GM23338 (cell line): Measurements from ENCODE around the gene PYGO2. TPM values are rescaled to one million over a fixed set of nuclear protein-coding genes. Genes with fewer than 3 reads are reported as not detected.

Experiments used
- ATAC-seq: fragments of 200-7000 bp; cut with Tn5 transposase; 3 replicates; pipeline ENCODE4 v1.9.1; 2020
- DNase-seq: peaks from one replicate; pipeline ENCODE4 v3.0.0-alpha.2; 2015; ENCODE audit warnings: low spot score
- H2AFZ ChIP-seq: fragments of 200-600 bp; sonication (generic); 2 replicates; pipeline ENCODE4 v1.8.0; 2016; ENCODE audit warnings: antibody characterized with exemption, mild to moderate bottlenecking, moderate library complexity
- H3F3A ChIP-seq: fragments of 200-600 bp; sonication (generic); replicated peaks from 2 replicates; pipeline ENCODE4 v1.8.0; 2017; ENCODE audit warnings: antibody characterized with exemption, mixed run types, low read depth
- H3K27ac ChIP-seq: fragments of 200-600 bp; sonication (generic); 2 replicates; pipeline ENCODE4 v1.6.1; 2016; ENCODE audit warnings: low read depth
- H3K27me3 ChIP-seq: fragments of 200-600 bp; sonication (generic); 2 replicates; pipeline ENCODE4 v1.8.0; 2016; ENCODE audit warnings: mild to moderate bottlenecking, mixed run types, moderate library complexity; ENCODE audit not compliant: insufficient read depth
- H3K36me3 ChIP-seq: fragments of 200-600 bp; sonication (generic); 2 replicates; pipeline ENCODE4 v1.8.0; 2016; ENCODE audit warnings: mild to moderate bottlenecking; ENCODE audit not compliant: insufficient read depth
- H3K4me1 ChIP-seq: fragments of 200-600 bp; sonication (generic); 2 replicates; pipeline ENCODE4 v1.8.0; 2016; ENCODE audit warnings: mild to moderate bottlenecking, moderate library complexity; ENCODE audit not compliant: insufficient read depth
- H3K4me2 ChIP-seq: fragments of 200-600 bp; sonication (generic); 2 replicates; pipeline ENCODE4 v1.7.1; 2017; ENCODE audit warnings: mixed run types
- H3K4me3 ChIP-seq: fragments of 200-600 bp; sonication (generic); 2 replicates; pipeline ENCODE4 v1.6.1; 2016; ENCODE audit warnings: mixed run types
- H3K79me2 ChIP-seq: fragments of 200-600 bp; sonication (generic); replicated peaks from 2 replicates; pipeline ENCODE4 v1.8.0; 2017; ENCODE audit warnings: mild to moderate bottlenecking; ENCODE audit not compliant: insufficient read depth
- H3K9me2 ChIP-seq: fragments of 200-600 bp; sonication (generic); 2 replicates; pipeline ENCODE4 v1.8.0; 2017; ENCODE audit not compliant: insufficient read depth
- H4K20me1 ChIP-seq: fragments of 200-600 bp; sonication (generic); replicated peaks from 2 replicates; pipeline ENCODE4 v1.8.0; 2017; ENCODE audit warnings: mild to moderate bottlenecking; ENCODE audit not compliant: insufficient read depth
- H3K27ac Mint-ChIP-seq: 2 replicates; pipeline ENCODE4 v1.8.0; 2020; ENCODE audit warnings: inconsistent platforms, mild to moderate bottlenecking, moderate library complexity, mixed read lengths
- H3K27me3 Mint-ChIP-seq: 3 replicates; pipeline ENCODE4 v1.8.0; 2022; ENCODE audit warnings: low read depth, mild to moderate bottlenecking, moderate library complexity, mixed read lengths, inconsistent platforms; ENCODE audit not compliant: insufficient read depth, poor library complexity
- H3K36me3 Mint-ChIP-seq: 3 replicates; pipeline ENCODE4 v1.8.0; 2021; ENCODE audit warnings: low read depth, mild to moderate bottlenecking, inconsistent platforms, moderate library complexity, mixed read lengths
- H3K4me1 Mint-ChIP-seq: 3 replicates; pipeline ENCODE4 v1.8.0; 2020; ENCODE audit warnings: mild to moderate bottlenecking, inconsistent platforms, mixed read lengths
- H3K4me3 Mint-ChIP-seq: 3 replicates; pipeline ENCODE4 v1.8.0; 2021; ENCODE audit warnings: moderate library complexity, mild to moderate bottlenecking, inconsistent platforms, mixed read lengths
- H3K9me3 Mint-ChIP-seq: 3 replicates; pipeline ENCODE4 v1.8.0; 2020; ENCODE audit warnings: moderate library complexity, mild to moderate bottlenecking, inconsistent platforms, mixed read lengths
- CREB1 ChIP-seq: fragments of 250-450 bp; sonication (Bioruptor Pico); IDR thresholded peaks from 2 replicates; pipeline ENCODE4 v1.5.0; 2020; ENCODE audit warnings: low read depth, mild to moderate bottlenecking, moderate library complexity
- EZH2 ChIP-seq: fragments of 200-600 bp; sonication (generic); IDR thresholded peaks from one replicate; pipeline ENCODE4 v1.8.0; 2017; ENCODE audit warnings: antibody characterized with exemption, mild to moderate bottlenecking, low read depth; ENCODE audit not compliant: unreplicated experiment
- NANOG ChIP-seq: IDR thresholded peaks from 2 replicates; pipeline ENCODE4 v1.6.1; 2016; ENCODE audit warnings: antibody characterized with exemption, borderline replicate concordance
- STAT1 ChIP-seq: IDR thresholded peaks from one replicate; pipeline ENCODE4 v1.6.1; 2016; ENCODE audit warnings: antibody characterized with exemption; ENCODE audit not compliant: unreplicated experiment
- polyA plus RNA-seq: library from polyadenylated mRNA; unstranded; fragments of >200 nt; fragmentation: Nextera tagmentation; extraction: Ambion mirVana; gene quantifications from 2 replicates; pipeline ENCODE4 v1.2.1, GENCODE V29; 2016
- total RNA-seq: library from RNA; depleted of rRNA; stranded (reverse); fragments of >200 nt; shearing (Covaris generic); gene quantifications from 2 replicates; pipeline ENCODE4 v1.2.3, GENCODE V29; 2014
- TF ChIP-seq, protein P1 (sequence below), 2 experiments: fragments of 200-600 bp in 1 of 2; sonication (generic) in 1 of 2; conservative IDR thresholded peaks; 2 replicates each; pipeline versions ENCODE4 v1.5.1 to v1.6.1; 2016 to 2017; ENCODE audit warnings: antibody characterized with exemption in 2 of 2, low read depth in 2 of 2, mild to moderate bottlenecking in 2 of 2, moderate library complexity in 1 of 2
- TF ChIP-seq, protein P2 (sequence below): IDR thresholded peaks from one replicate; pipeline ENCODE4 v1.6.1; 2018; ENCODE audit warnings: antibody characterized with exemption; ENCODE audit not compliant: unreplicated experiment

PYGO2 gene
- total and polyA plus RNA-seq, 2 experiments from 2014 or later: 11.0 to 29.0 TPM

DNA sequence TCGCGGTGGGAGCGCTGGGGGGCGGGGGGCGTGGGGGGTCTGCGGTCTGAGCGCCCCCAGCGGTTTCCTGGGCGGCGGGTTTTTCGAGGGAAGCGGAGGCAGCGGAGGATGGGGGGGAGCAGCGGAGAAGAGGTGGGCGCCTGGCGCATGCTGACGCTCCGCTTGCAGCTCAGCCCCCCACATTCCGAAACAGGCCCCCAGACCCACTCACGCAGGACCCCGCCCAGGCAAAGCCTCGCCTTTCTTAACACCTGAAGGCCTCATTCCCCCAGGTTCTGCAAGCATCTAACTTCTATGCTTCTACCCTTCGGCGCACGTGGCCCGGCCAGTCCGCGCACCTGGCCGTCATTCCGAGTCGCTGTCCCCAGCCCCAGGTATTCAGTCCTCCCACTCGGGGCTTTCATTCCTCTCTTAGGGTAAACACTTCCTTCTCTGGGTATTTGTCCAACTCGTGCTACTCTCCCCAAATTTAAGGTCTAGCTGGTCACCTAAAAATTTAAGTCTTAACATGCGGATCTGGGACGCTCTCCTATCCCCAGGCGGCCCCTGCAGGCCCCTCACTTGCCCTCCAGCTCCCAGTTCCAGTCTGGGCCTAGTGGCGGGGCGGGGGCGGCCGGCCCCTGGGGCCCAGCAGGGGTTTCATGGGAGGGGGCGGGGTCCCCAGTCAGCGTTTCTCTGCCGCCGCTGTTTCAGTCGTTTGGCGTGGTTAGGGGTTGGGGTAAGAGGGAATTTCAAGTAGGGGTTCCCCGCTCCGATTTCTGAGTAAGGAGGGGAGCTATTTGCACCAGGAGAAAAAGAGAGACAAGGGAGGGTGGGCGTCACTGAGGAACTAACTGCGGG, 38.2 kb upstream of the PYGO2 start:
- no peak overlapping the region for H2AFZ ChIP-seq
- Mint-ChIP-seq H3K36me3 (no peaks in the 10 kb centered on the region), H3K4me3 (peak overlapping the region; percentile 90), H3K9me3 (no peaks in the 10 kb centered on the region), H3K27ac (peak overlapping the region; percentile 99), H3K27me3 (peaks cover 23% of the 10 kb centered on the region), H3K4me1 (peaks cover 22% of the 10 kb centered on the region)
- H3K79me2 ChIP-seq: peaks cover 12% of the 10 kb centered on the region
- peak overlapping the region; percentile 82 for H3K4me2 ChIP-seq
- peak overlapping the region; percentile 96 for H3K27ac ChIP-seq
- DNase-seq (peak; percentile 79), ATAC-seq (peak; percentile 10)
- H3K4me1 ChIP-seq: peaks cover 11% of the 10 kb centered on the region
- no peaks in the 10 kb centered on the region for H4K20me1 ChIP-seq
- no peaks in the 10 kb centered on the region for H3K36me3 ChIP-seq
- H3F3A ChIP-seq: peaks cover 16% of the 10 kb centered on the region
- no peaks in the 10 kb centered on the region for H3K27me3 ChIP-seq
- no peaks in the 10 kb centered on the region for H3K9me2 ChIP-seq
- TF ChIP-seq, protein P1, sequence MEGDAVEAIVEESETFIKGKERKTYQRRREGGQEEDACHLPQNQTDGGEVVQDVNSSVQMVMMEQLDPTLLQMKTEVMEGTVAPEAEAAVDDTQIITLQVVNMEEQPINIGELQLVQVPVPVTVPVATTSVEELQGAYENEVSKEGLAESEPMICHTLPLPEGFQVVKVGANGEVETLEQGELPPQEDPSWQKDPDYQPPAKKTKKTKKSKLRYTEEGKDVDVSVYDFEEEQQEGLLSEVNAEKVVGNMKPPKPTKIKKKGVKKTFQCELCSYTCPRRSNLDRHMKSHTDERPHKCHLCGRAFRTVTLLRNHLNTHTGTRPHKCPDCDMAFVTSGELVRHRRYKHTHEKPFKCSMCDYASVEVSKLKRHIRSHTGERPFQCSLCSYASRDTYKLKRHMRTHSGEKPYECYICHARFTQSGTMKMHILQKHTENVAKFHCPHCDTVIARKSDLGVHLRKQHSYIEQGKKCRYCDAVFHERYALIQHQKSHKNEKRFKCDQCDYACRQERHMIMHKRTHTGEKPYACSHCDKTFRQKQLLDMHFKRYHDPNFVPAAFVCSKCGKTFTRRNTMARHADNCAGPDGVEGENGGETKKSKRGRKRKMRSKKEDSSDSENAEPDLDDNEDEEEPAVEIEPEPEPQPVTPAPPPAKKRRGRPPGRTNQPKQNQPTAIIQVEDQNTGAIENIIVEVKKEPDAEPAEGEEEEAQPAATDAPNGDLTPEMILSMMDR (conservative IDR thresholded peaks at IDR 0.05; ENCODE audit: low read depth in 2 of 2): 0 out of 4 replicates have a peak, but pooled peaks of 1 of the 2 experiments have one; percentile 1
- no peak for TF ChIP-seq EZH2
- TF ChIP-seq, protein P2, sequence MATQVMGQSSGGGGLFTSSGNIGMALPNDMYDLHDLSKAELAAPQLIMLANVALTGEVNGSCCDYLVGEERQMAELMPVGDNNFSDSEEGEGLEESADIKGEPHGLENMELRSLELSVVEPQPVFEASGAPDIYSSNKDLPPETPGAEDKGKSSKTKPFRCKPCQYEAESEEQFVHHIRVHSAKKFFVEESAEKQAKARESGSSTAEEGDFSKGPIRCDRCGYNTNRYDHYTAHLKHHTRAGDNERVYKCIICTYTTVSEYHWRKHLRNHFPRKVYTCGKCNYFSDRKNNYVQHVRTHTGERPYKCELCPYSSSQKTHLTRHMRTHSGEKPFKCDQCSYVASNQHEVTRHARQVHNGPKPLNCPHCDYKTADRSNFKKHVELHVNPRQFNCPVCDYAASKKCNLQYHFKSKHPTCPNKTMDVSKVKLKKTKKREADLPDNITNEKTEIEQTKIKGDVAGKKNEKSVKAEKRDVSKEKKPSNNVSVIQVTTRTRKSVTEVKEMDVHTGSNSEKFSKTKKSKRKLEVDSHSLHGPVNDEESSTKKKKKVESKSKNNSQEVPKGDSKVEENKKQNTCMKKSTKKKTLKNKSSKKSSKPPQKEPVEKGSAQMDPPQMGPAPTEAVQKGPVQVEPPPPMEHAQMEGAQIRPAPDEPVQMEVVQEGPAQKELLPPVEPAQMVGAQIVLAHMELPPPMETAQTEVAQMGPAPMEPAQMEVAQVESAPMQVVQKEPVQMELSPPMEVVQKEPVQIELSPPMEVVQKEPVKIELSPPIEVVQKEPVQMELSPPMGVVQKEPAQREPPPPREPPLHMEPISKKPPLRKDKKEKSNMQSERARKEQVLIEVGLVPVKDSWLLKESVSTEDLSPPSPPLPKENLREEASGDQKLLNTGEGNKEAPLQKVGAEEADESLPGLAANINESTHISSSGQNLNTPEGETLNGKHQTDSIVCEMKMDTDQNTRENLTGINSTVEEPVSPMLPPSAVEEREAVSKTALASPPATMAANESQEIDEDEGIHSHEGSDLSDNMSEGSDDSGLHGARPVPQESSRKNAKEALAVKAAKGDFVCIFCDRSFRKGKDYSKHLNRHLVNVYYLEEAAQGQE: peak; percentile 23
- peak overlapping the region; percentile 90 for H3K4me3 ChIP-seq

DNA sequence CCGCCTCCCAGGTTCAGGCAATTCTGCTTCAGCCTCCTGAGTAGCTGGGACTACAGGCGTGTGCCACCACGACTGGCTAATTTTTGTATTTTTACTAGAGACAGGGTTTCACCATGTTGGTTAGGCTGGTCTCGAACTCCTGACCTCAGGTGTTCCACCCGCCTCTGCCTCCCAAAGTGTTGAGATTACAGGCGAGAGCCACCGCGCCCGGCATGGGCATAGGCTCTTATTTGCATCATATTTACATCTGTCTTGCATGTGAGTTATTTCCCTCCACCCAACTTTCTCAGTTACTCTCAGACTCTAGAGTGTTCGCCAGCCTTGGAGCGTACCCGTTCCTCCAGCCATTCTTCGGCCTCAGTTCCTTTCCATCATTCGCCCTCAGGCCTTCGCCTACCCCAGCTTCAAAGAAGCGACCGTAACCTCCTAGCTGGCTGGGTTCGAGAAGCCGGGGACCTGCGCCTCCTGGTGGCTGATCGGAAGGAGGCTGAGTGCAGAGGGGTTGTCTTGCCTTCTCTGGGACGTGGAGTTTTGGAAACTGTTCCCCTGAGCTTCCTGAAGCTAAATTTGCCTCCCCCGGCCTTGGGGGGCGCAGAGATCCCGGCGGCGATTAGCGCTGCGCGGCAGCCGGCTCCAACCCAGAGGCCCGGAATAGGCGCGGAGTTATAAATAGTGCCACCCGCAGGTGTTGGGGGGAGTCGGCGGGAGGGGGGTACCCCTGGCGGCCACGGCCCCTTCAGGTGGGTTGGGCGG, 37.4 kb upstream of the PYGO2 start:
- Histone ChIP-seq H3F3A (peaks cover 18% of the 10 kb centered on the region), H3K4me1 (peaks cover 5% of the 10 kb centered on the region; the same call in 1 of the 2 replicates), H3K27me3 (no peaks in the 10 kb centered on the region), H3K4me3 (peak overlapping the region; percentile 90), H2AFZ (peak overlapping the region; percentile 33; the same call in 1 of the 2 replicates), H3K4me2 (peak overlapping the region; percentile 82), H3K79me2 (peaks cover 5% of the 10 kb centered on the region; the same call in 1 of the 2 replicates), H4K20me1 (no peaks in the 10 kb centered on the region), H3K27ac (0 out of 2 replicates have a peak overlapping the region, but pooled peaks have one; percentile 26), H3K36me3 (no peaks in the 10 kb centered on the region), H3K9me2 (no peaks in the 10 kb centered on the region)
- Mint-ChIP-seq H3K4me1 (peaks cover 16% of the 10 kb centered on the region), H3K9me3 (no peaks in the 10 kb centered on the region), H3K36me3 (no peaks in the 10 kb centered on the region), H3K4me3 (peak overlapping the region; percentile 72), H3K27ac (peak overlapping the region; percentile 45; the same call in 1 of the 2 replicates), H3K27me3 (peaks cover 22% of the 10 kb centered on the region)
- ATAC-seq (peak; percentile 21), DNase-seq (peak; percentile 94)
- TF ChIP-seq STAT1 (no peak), EZH2 (no peak), CREB1 (0 out of 2 replicates have a peak, but pooled peaks have one; percentile 8), NANOG (no peak)
